ENCODE data around the gene GON4L. TPM values are rescaled to one million over a fixed set of nuclear protein-coding genes. Genes with fewer than 3 reads are reported as not detected.
"Not testable (repeated sequence)": the region's sequence is repeated elsewhere in the genome, so short reads cannot be mapped to it uniquely, and the experiment has no call there.

GON4L gene
- polyA plus RNA-seq, 2 of the 4 experiments (the other 2 are of a cell fraction) = 15.3 to 23.1 TPM

GRCh38 chr1:155835548-155835947 lies 21.5 kb downstream of the GON4L start:
- TF ChIP-seq ZFP36 (IDR thresholded peaks at IDR 0.05; ENCODE audit: borderline replicate concordance, partially characterized antibody) = no peak
- no peak for TF ChIP-seq ZSCAN20 (CRISPR knock-in tag; IDR thresholded peaks at IDR 0.05)
- TF ChIP-seq MAZ (IDR thresholded peaks at IDR 0.05; ENCODE audit: borderline replicate concordance, low read depth, low read length) = no peak
- TF ChIP-seq, protein P1, sequence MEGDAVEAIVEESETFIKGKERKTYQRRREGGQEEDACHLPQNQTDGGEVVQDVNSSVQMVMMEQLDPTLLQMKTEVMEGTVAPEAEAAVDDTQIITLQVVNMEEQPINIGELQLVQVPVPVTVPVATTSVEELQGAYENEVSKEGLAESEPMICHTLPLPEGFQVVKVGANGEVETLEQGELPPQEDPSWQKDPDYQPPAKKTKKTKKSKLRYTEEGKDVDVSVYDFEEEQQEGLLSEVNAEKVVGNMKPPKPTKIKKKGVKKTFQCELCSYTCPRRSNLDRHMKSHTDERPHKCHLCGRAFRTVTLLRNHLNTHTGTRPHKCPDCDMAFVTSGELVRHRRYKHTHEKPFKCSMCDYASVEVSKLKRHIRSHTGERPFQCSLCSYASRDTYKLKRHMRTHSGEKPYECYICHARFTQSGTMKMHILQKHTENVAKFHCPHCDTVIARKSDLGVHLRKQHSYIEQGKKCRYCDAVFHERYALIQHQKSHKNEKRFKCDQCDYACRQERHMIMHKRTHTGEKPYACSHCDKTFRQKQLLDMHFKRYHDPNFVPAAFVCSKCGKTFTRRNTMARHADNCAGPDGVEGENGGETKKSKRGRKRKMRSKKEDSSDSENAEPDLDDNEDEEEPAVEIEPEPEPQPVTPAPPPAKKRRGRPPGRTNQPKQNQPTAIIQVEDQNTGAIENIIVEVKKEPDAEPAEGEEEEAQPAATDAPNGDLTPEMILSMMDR (IDR thresholded peaks at IDR 0.05) = no peak
- no peak for TF ChIP-seq CHD4 (IDR thresholded peaks at IDR 0.05; ENCODE audit: borderline replicate concordance)
- no peak for TF ChIP-seq KDM1A (IDR thresholded peaks at IDR 0.05; ENCODE audit: low read depth)
- no peak for TF ChIP-seq JUN (IDR thresholded peaks at IDR 0.05)
- Histone ChIP-seq H3K4me3 (no peak overlapping the region), H3K9me3 (no peaks in the 10 kb centered on the region), H3K27ac (no peak overlapping the region), H3K4me2 (no peak overlapping the region), H3K4me1 (peaks cover 7% of the 10 kb centered on the region; the same call in 2 of the 3 replicates)
- no peak for ATAC-seq
- WGBS (ENCODE audit: missing lambda C conversion rate) = 94% methylated on average over 6 of the region's 6 CpGs
- CTCF ChIA-PET = no interaction called here
- POLR2A ChIA-PET = no interaction called here
- no peak for DNase-seq (ENCODE audit: low read depth in 1 of 2, low spot score in 1 of 2)
- no peak for FAIRE-seq

DNA sequence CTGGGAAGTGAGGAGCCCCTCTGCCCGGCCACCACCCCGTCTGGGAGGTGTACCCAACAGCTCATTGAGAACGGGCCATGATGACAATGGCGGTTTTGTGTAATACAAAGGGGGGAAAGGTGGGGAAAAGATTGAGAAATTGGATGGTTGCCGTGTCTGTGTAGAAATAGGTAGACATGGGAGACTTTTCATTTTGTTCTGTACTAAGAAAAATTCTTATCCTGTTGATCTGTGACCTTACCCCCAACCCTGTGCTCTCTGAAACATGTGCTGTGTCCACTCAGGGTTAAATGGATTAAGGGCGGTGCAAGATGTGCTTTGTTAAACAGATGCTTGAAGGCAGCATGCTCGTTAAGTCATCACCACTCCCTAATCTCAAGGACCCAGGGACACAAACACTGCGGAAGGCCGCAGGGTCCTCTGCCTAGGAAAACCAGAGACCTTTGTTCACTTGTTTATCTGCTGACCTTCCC lies 22.1 kb downstream of the GON4L start:
- H3K4me3 ChIP-seq; FAIRE-seq; H3K4me2 ChIP-seq; POLR2A ChIA-PET; H3K4me1 ChIP-seq; ATAC-seq; CTCF ChIA-PET; DNase-seq (ENCODE audit: low read depth in 1 of 2, low spot score in 1 of 2); H3K27ac ChIP-seq; H3K9me3 ChIP-seq: not testable (repeated sequence)
- 93% methylated on average over 9 of the region's 9 CpGs for WGBS (ENCODE audit: missing lambda C conversion rate)

DNA sequence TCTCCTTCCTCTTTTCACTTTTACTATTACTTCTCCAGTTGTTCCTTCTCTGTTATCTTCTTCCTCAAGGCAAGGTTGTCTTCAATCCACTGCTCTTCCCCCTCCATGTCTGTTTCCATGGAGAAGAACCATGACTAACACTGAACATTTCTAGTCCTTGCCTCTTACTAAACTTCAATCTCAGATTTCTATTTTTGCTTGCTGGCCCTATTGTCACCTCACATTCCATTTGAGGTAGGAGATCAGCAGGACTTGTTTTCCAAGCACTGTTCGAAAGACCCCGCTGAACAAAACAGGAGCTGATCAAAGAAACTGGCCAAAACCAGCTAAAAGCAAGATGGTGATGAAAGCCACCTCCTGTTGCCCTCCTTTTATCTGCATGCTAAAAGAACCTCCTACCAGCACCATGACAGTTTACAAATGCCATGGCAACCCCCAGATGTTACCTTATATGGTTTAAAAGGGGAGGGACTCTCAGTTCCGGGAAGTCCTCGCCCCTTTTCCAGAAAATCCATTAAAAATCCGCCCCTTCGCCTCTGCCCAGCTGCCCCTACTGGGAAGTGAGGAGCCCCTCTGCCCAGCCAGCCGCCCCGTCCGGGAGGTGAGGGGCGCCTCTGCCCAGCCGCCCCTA lies 22.6 kb downstream of the GON4L start:
- DNase-seq (ENCODE audit: low read depth in 1 of 2, low spot score in 1 of 2) (peak in 1 of 2 experiments; percentile 29), FAIRE-seq (no peak), ATAC-seq (peak; percentile 66 to 78; a peak in 5 of 6 replicates)
- no peak for TF ChIP-seq RAD21 (conservative IDR thresholded peaks at IDR 0.05 in 1 of 2, IDR thresholded peaks at IDR 0.05 in 1 of 2)
- no peak for TF ChIP-seq NPAS2 (CRISPR knock-in tag; IDR thresholded peaks at IDR 0.05; ENCODE audit: borderline replicate concordance)
- TF ChIP-seq GATA3 (IDR thresholded peaks at IDR 0.05; ENCODE audit: borderline replicate concordance) = no peak
- TF ChIP-seq JUN (IDR thresholded peaks at IDR 0.05) = no peak
- TF ChIP-seq NFE2L2 (conservative IDR thresholded peaks at IDR 0.05; ENCODE audit: low read length) = no peak
- TF ChIP-seq, protein P2, sequence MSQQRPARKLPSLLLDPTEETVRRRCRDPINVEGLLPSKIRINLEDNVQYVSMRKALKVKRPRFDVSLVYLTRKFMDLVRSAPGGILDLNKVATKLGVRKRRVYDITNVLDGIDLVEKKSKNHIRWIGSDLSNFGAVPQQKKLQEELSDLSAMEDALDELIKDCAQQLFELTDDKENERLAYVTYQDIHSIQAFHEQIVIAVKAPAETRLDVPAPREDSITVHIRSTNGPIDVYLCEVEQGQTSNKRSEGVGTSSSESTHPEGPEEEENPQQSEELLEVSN (IDR thresholded peaks at IDR 0.05; ENCODE audit: borderline replicate concordance, low read depth) = no peak
- TF ChIP-seq, protein P3, sequence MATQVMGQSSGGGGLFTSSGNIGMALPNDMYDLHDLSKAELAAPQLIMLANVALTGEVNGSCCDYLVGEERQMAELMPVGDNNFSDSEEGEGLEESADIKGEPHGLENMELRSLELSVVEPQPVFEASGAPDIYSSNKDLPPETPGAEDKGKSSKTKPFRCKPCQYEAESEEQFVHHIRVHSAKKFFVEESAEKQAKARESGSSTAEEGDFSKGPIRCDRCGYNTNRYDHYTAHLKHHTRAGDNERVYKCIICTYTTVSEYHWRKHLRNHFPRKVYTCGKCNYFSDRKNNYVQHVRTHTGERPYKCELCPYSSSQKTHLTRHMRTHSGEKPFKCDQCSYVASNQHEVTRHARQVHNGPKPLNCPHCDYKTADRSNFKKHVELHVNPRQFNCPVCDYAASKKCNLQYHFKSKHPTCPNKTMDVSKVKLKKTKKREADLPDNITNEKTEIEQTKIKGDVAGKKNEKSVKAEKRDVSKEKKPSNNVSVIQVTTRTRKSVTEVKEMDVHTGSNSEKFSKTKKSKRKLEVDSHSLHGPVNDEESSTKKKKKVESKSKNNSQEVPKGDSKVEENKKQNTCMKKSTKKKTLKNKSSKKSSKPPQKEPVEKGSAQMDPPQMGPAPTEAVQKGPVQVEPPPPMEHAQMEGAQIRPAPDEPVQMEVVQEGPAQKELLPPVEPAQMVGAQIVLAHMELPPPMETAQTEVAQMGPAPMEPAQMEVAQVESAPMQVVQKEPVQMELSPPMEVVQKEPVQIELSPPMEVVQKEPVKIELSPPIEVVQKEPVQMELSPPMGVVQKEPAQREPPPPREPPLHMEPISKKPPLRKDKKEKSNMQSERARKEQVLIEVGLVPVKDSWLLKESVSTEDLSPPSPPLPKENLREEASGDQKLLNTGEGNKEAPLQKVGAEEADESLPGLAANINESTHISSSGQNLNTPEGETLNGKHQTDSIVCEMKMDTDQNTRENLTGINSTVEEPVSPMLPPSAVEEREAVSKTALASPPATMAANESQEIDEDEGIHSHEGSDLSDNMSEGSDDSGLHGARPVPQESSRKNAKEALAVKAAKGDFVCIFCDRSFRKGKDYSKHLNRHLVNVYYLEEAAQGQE (IDR thresholded peaks at IDR 0.05) = no peak
- TF ChIP-seq BHLHE40 (IDR thresholded peaks at IDR 0.05; ENCODE audit: low read depth, low read length) = no peak
- TF ChIP-seq JUNB (IDR thresholded peaks at IDR 0.05) = no peak
- no peak for TF ChIP-seq FOSL2 (IDR thresholded peaks at IDR 0.05)
- TF ChIP-seq FOSL2 (CRISPR knock-in tag; IDR thresholded peaks at IDR 0.05) = no peak
- TF ChIP-seq POLR2AphosphoS2 (conservative IDR thresholded peaks at IDR 0.05; ENCODE audit: low read length) = no peak
- no peak for TF ChIP-seq HOXB13 (CRISPR knock-in tag; IDR thresholded peaks at IDR 0.05; ENCODE audit: low read depth)
- no peak for TF ChIP-seq RARB (CRISPR knock-in tag; IDR thresholded peaks at IDR 0.05)
- H3K27ac ChIP-seq = no peak overlapping the region
- no peak overlapping the region for H3K4me2 ChIP-seq
- CTCF ChIA-PET = interaction anchor here (0.8 kb wide), 1 partner anchor 12 kb away, joined by 4 read pairs; no protein-coding TSS in a partner anchor
- H3K9me3 ChIP-seq = no peaks in the 10 kb centered on the region
- POLR2A ChIA-PET = interaction anchor here (0.6 kb wide), 1 partner anchor 299 kb away, joined by 3 read pairs; no protein-coding TSS in a partner anchor
- H3K4me3 ChIP-seq = no peak overlapping the region
- H3K4me1 ChIP-seq = peaks cover 7% of the 10 kb centered on the region; the same call in 2 of the 3 replicates
- 97% methylated on average over 11 of the region's 11 CpGs for WGBS (ENCODE audit: missing lambda C conversion rate)

All from A549 (cell line).